Naive B cell (primary cell): ENCODE data around the gene POU3F1. TPM values are rescaled to one million over a fixed set of nuclear protein-coding genes. Genes with fewer than 3 reads are reported as not detected.
"Not testable (repeated sequence)": the region's sequence is repeated elsewhere in the genome, so short reads cannot be mapped to it uniquely, and the experiment has no call there.

Source experiments
- ATAC-seq, 2 donors: fragments of 150-1000 bp; cut with Tn5 transposase; 2 replicates each; pipeline ENCODE4 v1.10.0; 2021; ENCODE audit warnings: low read depth in 2 of 2, mild to moderate bottlenecking in 2 of 2, moderate library complexity in 2 of 2
- DNase-seq: peaks from one replicate; pipeline ENCODE4 v3.0.0; 2022
- H3K27ac Mint-ChIP-seq, 6 donors: one replicate each; pipeline ENCODE4 v1.8.0; 2020 to 2022; ENCODE audit warnings: mild to moderate bottlenecking in 6 of 6, mixed read lengths in 6 of 6, moderate library complexity in 5 of 6, inconsistent platforms in 2 of 6
- H3K27me3 Mint-ChIP-seq, 3 donors: one replicate each; pipeline ENCODE4 v1.8.0; 2021 to 2022; ENCODE audit warnings: mixed read lengths in 3 of 3, mild to moderate bottlenecking in 1 of 3
- H3K36me3 Mint-ChIP-seq, 2 donors: one replicate each; pipeline ENCODE4 v1.8.0; 2020 to 2022; ENCODE audit warnings: mixed read lengths in 2 of 2, inconsistent platforms in 1 of 2, mild to moderate bottlenecking in 1 of 2
- H3K4me1 Mint-ChIP-seq, 3 donors: one replicate each; pipeline ENCODE4 v1.8.0; 2020 to 2022; ENCODE audit warnings: mixed read lengths in 3 of 3, inconsistent platforms in 1 of 3, mild to moderate bottlenecking in 1 of 3, moderate library complexity in 1 of 3
- H3K4me3 Mint-ChIP-seq, 8 donors: one replicate each; pipeline ENCODE4 v1.8.0; 2020 to 2022; ENCODE audit warnings: mild to moderate bottlenecking in 8 of 8, mixed read lengths in 8 of 8, moderate library complexity in 8 of 8, inconsistent platforms in 2 of 8
- H3K9me3 Mint-ChIP-seq, 7 donors: one replicate each; pipeline ENCODE4 v1.8.0; 2020 to 2022; ENCODE audit warnings: mixed read lengths in 7 of 7, mild to moderate bottlenecking in 5 of 7, inconsistent platforms in 2 of 7, moderate library complexity in 1 of 7
- polyA plus RNA-seq, 6 donors: library from polyadenylated mRNA; unstranded; fragments of 300-500 nt; fragmentation: Illumina TruSeq; gene quantifications; one replicate each; pipeline ENCODE4 v1.2.3, GENCODE V29; 2021; ENCODE audit warnings: low read depth in 6 of 6

POU3F1 gene
- polyA plus RNA-seq, 6 donors from 2014 or later: 0.18 to 1.1 (median 0.34) TPM

DNA sequence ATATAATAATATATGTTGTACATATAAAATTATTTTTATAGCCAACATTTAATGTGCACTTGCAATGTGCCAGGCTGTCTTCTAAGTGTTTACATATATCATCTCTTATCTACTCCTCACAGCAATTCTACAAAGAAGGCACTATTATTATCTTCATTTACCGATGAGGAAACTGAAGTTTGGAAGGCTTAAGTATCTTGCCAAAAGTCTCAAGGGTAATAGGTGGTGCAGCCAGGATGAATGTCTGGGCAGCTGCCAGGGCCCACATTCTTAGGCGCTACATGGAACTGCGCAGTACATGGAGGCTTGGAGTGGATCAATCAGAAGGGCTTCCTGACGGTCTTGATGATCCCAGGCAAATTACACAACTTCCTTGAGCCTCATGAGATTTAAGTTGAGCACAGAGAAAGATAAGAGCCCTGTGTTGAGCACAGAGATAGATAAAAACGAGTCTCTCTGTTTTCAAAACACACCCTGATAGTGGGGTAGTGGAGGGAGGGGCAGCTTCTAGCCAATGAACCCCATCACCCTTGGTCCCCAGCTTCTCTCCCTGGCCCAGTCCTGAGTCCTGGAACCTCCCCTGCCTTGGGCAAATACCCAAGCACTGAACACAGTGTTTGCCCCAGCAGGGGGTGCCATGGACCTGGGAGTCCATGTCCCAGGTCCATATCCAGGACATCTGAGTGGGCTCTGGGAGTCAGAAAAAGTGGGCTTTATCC lies 9.2 kb downstream of the POU3F1 start:
- peak overlapping the region in 1 of 6 donors; percentile 15 for H3K27ac Mint-ChIP-seq
- H3K9me3 Mint-ChIP-seq: no peaks in the 10 kb centered on the region
- ATAC-seq (no peak), DNase-seq (no peak)
- peaks cover 0 to 5% of the 10 kb centered on the region in 2 donors for H3K36me3 Mint-ChIP-seq
- no peaks in the 10 kb centered on the region for H3K4me1 Mint-ChIP-seq
- H3K4me3 Mint-ChIP-seq: no peak overlapping the region
- peaks cover 55 to 73% (median 62%) of the 10 kb centered on the region in 3 donors for H3K27me3 Mint-ChIP-seq

DNA sequence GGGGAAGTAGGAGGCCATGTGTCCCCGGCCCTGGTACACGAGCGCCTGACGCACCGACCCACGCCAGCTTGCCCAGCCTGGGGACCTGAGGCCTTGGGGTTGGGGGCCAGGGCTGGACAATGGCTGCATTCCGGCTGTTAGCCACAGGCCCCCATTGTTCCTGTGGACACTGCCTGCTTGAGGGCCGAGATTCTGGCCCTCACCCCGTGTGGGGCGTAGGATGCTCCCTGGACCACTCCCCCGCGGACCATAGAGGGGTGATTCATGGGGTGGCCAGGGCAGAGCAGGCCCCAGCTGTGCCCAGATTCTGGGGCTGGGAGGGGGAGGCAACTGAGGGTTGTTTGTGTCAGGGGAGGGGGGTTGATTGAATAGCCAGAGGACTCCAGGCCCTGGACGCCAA lies 11.7 kb downstream of the POU3F1 start:
- ATAC-seq: no peak
- peaks cover 39 to 63% (median 46%) of the 10 kb centered on the region in 3 donors for H3K27me3 Mint-ChIP-seq

DNA sequence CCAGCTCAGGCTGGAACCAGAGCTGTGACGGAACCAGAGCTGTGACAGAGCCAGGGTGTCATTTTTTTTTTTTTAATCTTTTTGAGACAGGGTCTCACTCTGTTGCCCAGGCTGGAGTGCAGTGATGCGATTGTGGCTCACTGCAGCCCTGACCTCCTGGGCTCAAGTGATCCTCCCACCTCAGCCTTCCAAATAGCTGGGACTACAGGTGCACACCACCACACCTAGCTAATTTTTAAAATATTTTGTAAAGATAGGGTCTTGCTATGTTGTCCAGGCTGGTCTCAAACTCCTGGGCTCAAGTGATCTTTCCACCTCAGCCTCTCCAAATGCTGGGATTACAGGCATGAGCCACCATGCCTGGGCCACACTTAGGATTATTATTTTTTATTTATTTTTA lies 13.6 kb downstream of the POU3F1 start:
- not testable (repeated sequence) for H3K9me3 Mint-ChIP-seq, H3K27ac Mint-ChIP-seq, H3K4me3 Mint-ChIP-seq, ATAC-seq, DNase-seq, H3K36me3 Mint-ChIP-seq
- peaks cover 5 to 12% (median 7%) of the 10 kb centered on the region in 3 donors for H3K4me1 Mint-ChIP-seq
- peaks cover 22 to 44% (median 31%) of the 10 kb centered on the region in 3 donors for H3K27me3 Mint-ChIP-seq

More for the DNA sequence above, 11.7 kb downstream of the POU3F1 start:
- Mint-ChIP-seq H3K4me3 (no peak overlapping the region), H3K36me3 (no peaks in the 10 kb centered on the region), H3K9me3 (no peaks in the 10 kb centered on the region), H3K27ac (no peak overlapping the region), H3K4me1 (peaks cover 3 to 8% (median 7%) of the 10 kb centered on the region in 3 donors)
- no peak for DNase-seq

DNA sequence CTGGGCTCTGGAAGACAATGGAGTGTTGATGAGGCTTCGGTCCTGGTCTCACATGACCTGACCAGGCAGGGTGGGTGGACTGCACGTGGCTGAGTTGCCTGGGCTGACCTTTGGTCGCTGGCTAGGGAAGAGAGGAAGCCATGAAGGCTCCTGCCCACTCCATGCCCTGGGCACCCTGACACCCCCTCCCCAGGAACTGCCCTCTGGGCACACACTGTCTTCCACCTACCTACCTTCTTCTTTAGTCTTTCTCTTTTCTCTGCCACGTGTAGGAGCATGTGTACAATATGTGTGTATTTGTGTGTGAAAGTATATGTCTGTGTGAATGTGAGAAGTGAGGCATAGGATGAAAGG lies 15.1 kb downstream of the POU3F1 start:
- Mint-ChIP-seq H3K27me3 (peaks cover 12 to 32% (median 27%) of the 10 kb centered on the region in 3 donors), H3K4me3 (peak overlapping the region in 1 of 8 donors; percentile 48), H3K4me1 (peaks cover 10 to 16% (median 11%) of the 10 kb centered on the region in 3 donors), H3K36me3 (no peaks in the 10 kb centered on the region), H3K27ac (peak overlapping the region in 1 of 6 donors; percentile 17), H3K9me3 (no peaks in the 10 kb centered on the region)
- no peak for ATAC-seq
- DNase-seq: no peak

DNA sequence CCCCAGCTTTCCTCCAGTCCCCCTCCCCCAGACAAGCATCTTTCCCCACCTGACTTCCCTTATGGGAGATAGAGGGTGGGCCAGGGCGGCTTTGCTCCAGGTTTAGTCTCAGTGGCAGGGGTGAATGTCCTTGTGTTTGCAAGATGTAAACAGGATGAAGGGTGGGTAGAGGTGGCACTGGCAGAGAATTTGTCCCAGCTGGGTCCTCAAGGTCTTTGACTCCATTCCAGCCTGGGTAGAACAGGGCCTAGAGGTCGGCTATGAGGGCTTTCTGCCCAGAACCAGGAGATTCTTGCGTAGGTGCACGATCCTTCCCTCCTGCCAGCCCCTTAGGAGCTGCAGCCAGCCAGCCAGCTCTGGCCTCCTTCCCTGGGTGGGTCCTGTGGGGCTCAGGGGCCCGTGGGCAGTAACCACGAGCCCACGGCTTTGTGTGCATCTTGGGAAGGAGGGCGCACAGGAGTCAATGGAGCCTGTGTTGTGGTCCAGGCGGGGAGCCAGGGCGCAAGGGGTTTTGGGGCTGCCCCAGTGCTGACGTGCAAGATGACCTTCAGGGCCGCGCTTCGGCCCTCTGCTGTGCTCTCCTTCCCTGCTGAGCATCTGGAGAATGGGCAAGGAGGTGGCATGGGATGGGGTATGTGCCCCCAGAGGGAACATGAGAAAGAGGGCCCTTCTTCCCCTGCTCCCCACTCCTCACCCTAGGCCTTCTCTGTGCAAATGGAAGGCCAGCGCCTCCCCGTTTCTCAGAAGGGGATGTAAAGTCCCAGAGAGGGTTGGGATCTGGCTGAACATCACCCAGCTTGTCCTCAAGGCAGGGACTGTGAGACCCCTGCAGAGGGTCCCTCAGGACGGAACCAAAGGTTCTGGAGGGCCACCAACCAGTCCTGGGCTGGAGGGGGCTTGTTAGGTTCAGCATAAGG lies 15.7 kb downstream of the POU3F1 start:
- DNase-seq (no peak), ATAC-seq (no peak)
- H3K27me3 Mint-ChIP-seq: peaks cover 6 to 26% (median 20%) of the 10 kb centered on the region in 3 donors
- H3K27ac Mint-ChIP-seq: peak overlapping the region in 1 of 6 donors; percentile 69
- no peaks in the 10 kb centered on the region for H3K36me3 Mint-ChIP-seq
- no peaks in the 10 kb centered on the region for H3K9me3 Mint-ChIP-seq
- H3K4me1 Mint-ChIP-seq: peaks cover 10 to 17% (median 13%) of the 10 kb centered on the region in 3 donors
- H3K4me3 Mint-ChIP-seq: no peak overlapping the region

DNA sequence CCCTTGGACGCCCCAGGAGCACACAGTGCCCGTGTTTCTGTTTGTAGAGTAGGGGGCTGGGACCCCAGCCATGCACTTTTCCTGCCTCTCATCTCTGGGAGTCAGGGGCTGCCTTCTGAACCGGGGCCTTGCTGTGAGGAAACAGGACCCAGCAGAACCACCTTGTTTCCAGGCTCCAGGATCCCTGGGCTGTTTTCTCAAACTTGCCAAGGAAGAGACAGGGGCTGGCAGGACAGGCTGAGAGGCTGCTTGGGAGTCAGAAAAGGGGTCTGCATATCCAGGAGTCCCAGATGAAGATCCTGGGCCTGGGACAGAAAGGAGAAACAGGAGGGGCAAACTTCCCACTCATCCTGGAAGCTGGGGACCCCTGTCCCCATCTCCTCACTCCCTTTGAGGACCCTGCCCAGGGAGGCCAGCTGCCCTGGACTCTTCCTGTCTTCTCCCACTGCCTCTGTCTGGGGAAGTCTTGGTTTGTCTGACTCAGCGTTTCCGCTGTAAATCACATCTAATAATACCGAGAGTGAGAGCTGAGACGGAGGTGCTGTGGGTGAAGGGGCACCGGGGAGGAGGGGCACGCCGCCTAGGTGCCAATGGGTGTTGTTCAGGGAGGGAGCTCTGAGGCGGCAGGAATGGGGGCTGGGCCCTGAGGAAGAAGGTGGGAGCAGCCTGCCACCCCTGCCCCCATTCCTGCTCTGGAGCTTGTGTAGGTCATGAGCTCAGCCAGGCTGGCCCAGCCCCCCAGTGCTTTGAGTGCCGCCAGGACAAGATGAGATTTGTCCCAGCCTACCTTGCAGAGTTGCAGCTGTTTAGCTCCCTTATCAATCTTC lies 16.7 kb downstream of the POU3F1 start:
- Mint-ChIP-seq H3K36me3 (no peaks in the 10 kb centered on the region), H3K9me3 (no peaks in the 10 kb centered on the region), H3K4me1 (peaks cover 10 to 17% (median 13%) of the 10 kb centered on the region in 3 donors), H3K27ac (no peak overlapping the region), H3K4me3 (no peak overlapping the region), H3K27me3 (peaks cover 6 to 24% (median 18%) of the 10 kb centered on the region in 3 donors)
- ATAC-seq: no peak
- no peak for DNase-seq

DNA sequence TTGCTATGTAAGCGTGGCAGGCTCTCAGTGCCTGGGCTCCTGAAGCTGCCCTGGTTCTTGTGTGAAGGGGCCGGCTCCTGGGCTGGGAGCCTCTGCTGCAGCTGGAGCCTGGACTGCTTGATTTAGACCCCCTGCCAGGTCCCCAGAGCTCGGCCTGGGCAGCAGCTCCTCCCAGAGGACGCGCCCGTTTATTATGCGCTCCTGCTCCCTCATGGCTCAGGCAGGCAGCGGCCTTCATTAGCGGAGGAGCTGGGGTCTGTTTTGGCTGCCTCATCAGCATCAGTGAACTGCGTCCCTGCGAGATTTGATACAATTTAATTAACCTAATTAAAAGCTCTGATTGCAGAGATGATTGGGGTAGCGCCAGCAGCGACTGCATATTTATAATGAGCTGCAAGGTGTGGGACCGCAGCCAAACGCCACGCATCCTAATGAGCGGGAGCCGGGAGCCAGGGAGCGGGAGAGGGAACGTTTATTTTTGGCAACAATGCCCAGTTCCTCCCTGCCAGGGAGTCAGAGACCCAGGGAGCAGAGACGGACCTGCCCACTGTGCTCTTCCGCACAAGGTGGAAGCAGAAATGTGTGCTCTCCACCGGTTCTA lies 17.4 kb downstream of the POU3F1 start:
- no peak for DNase-seq
- Mint-ChIP-seq H3K4me3 (no peak overlapping the region), H3K36me3 (no peaks in the 10 kb centered on the region), H3K4me1 (peaks cover 10 to 17% (median 13%) of the 10 kb centered on the region in 3 donors), H3K27ac (no peak overlapping the region), H3K9me3 (no peaks in the 10 kb centered on the region), H3K27me3 (peaks cover 6 to 21% (median 14%) of the 10 kb centered on the region in 3 donors)
- no peak for ATAC-seq

DNA sequence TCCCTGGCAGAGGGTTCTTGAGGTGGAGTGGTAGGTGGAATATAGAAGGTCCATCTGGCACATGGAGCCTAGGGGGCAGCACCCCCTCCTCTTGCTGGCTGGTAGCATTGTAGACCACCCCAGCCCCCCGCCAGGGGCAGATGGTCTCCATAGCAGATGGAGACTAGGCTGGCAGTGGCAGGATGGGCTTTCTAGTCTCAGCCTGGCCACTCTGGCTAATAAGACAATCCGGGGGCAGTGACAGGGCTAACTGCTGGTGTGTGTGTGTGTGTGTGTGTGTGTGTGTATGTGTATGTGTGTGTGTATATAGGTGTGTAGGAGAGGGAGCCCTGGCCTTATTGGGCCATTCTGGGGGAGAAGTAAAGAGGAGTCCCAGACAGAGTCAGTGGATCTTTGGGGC lies 17.9 kb downstream of the POU3F1 start:
- H3K4me3 Mint-ChIP-seq: no peak overlapping the region
- H3K4me1 Mint-ChIP-seq: peaks cover 10 to 17% (median 13%) of the 10 kb centered on the region in 3 donors
- H3K36me3 Mint-ChIP-seq: peaks cover 0 to 5% of the 10 kb centered on the region in 2 donors
- peaks cover 6 to 16% (median 9%) of the 10 kb centered on the region in 3 donors for H3K27me3 Mint-ChIP-seq
- H3K27ac Mint-ChIP-seq: no peak overlapping the region
- no peaks in the 10 kb centered on the region for H3K9me3 Mint-ChIP-seq
- DNase-seq (no peak), ATAC-seq (no peak)

DNA sequence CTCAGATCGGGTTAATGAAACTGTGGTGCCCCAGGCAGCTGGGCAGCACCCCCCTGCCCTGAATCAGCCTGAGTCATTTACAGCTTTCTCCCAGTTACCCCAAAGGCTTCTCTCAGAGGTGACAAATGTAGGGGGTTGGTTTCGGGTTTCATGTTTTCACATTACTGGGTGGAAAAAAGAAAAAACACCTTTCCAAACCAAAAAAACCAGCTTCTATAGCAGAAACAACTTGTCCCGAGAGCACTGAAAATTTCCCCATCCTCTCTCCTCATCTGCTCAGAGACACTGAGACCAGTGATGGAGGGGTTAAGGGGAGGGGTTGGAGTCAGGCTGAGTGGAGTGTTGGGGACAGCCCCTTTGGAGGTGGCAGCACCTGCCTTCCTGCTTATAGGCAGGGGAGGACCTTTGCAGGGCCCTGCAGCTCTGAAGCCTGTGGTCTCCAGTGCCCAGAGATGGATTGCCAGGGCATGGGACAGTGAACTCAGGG lies 18.4 kb downstream of the POU3F1 start:
- H3K27ac Mint-ChIP-seq: no peak overlapping the region
- no peak for DNase-seq

DNA sequence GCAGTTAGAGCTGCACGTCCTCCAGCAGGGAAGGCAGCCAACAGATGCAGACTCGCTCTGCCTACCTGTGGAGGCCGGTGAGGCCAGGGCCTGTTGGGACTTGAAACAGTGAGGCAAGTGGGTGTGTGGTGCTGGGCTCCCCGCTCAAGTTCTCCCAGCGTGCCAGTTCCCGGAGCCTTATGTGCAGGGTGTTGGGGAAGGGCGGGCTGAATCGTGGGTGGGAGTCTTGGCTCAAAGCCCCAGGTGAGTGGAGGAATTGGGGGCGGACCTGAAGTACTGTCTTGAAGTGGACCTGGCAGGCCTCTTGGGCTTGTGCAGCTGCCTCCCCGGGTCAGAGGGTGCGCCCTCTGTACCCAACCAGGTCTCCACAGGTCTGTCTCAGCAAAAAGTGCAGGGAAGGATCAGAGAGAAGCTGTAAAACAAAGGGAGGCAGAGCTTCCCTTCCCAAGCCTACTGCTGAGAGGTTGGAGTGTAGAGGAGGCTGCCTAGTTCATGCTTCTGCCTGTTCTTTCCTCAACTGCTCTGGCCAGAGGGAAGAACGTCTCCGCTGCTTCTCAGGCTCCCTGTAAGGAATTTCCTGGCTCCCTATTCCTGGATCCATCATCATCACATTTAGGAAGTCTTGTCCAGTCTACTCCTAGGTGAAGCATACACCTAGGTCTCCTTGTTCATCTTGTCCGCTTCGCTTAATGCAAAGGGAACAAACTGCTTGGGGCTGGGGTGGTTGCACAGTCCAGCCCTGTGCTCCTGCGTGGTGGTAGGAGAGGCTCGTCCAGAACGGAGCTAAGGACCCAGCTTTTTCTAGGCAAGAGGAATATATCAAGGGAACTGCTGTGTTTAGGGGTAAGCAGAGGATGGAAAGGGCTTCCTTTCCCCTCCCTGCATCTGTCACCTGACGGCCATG lies 19.1 kb downstream of the POU3F1 start:
- H3K27me3 Mint-ChIP-seq: peaks cover 6 to 14% (median 8%) of the 10 kb centered on the region in 3 donors
- no peak overlapping the region for H3K4me3 Mint-ChIP-seq
- H3K4me1 Mint-ChIP-seq: peaks cover 10 to 17% (median 13%) of the 10 kb centered on the region in 3 donors
- H3K36me3 Mint-ChIP-seq: peaks cover 7 to 11% of the 10 kb centered on the region in 2 donors
- ATAC-seq (no peak), DNase-seq (no peak)
- no peak overlapping the region for H3K27ac Mint-ChIP-seq
- no peaks in the 10 kb centered on the region for H3K9me3 Mint-ChIP-seq

More for the DNA sequence above, 18.4 kb downstream of the POU3F1 start:
- peaks cover under 1 to 6% of the 10 kb centered on the region in 2 donors for H3K36me3 Mint-ChIP-seq
- H3K27me3 Mint-ChIP-seq: peaks cover 6 to 14% (median 8%) of the 10 kb centered on the region in 3 donors
- peak in 1 of 2 donors; percentile 35 for ATAC-seq
- H3K4me1 Mint-ChIP-seq: peaks cover 10 to 17% (median 13%) of the 10 kb centered on the region in 3 donors
- H3K9me3 Mint-ChIP-seq: no peaks in the 10 kb centered on the region
- H3K4me3 Mint-ChIP-seq: no peak overlapping the region

DNA sequence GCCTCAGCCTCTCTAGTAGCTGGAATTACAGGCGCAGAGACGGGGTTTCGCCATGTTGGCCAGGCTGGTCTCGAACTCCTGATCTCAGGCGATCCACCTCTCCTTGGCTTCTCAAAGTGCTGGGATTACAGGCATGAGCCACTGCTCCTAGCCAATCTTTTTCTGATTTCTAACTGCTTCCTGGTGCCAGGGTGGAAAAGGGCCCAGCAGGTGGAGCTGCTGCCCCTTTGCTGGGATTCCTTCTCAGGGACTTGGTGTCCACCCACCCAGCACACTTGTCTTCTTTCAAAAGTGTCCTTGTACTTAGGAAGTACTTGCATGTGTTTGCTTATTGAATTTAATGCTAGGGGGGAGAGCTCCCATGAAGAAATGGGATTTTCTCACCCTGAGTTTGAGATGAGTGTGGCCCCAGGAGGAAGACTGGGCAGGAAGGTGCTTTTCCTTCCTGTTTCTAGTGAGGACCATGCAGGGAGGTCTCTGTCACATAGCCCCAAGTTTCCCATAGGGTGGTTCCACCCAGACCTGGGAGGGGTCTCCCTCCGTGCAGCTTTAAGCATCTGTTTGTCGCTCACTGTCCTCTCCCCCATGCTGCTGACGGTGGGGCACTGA lies 19.9 kb downstream of the POU3F1 start:
- peak overlapping the region in 4 of 6 donors; percentile 36 to 58 (median 46) for H3K27ac Mint-ChIP-seq
- H3K9me3 Mint-ChIP-seq: no peaks in the 10 kb centered on the region
- DNase-seq (no peak), ATAC-seq (no peak)
- H3K4me1 Mint-ChIP-seq: peaks cover 10 to 17% (median 13%) of the 10 kb centered on the region in 3 donors
- peaks cover 4 to 12% (median 5%) of the 10 kb centered on the region in 3 donors for H3K27me3 Mint-ChIP-seq
- H3K36me3 Mint-ChIP-seq: peaks cover 12 to 17% of the 10 kb centered on the region in 2 donors
- H3K4me3 Mint-ChIP-seq: no peak overlapping the region
